ENCODE results near the gene ATP2C2. TPM values are rescaled to one million over a fixed set of nuclear protein-coding genes. Genes with fewer than 3 reads are reported as not detected.

The ATP2C2 gene
- polyA plus RNA-seq, 1 of the 3 experiments (the other 2 are of a cell fraction) = 0.33 TPM

DNA sequence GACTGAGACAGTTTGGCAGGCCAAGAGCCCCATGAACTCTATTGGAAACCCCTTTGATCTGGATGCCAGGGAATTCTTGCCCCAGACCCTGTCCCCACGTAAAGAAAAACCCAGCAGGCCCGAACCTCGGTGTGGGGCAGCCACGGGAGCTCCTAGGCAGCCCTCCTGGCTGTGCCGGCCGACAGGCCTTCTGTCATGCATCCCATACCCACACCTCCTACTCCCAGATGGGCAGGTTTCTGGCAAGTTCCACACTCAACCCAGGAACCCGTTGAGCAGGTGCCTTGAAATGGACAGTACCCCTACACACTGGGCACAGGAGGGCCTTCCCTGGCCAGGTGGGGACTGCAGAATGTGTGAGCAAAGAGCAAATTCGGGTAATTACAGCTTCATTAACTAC is 23.6 kb upstream of the ATP2C2 start (continued):
- TF ChIP-seq, protein P1, sequence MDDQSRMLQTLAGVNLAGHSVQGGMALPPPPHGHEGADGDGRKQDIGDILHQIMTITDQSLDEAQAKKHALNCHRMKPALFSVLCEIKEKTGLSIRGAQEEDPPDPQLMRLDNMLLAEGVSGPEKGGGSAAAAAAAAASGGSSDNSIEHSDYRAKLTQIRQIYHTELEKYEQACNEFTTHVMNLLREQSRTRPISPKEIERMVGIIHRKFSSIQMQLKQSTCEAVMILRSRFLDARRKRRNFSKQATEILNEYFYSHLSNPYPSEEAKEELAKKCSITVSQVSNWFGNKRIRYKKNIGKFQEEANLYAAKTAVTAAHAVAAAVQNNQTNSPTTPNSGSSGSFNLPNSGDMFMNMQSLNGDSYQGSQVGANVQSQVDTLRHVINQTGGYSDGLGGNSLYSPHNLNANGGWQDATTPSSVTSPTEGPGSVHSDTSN (IDR thresholded peaks at IDR 0.05) = no peak
- no peak for TF ChIP-seq IRF3 (IDR thresholded peaks at IDR 0.05; ENCODE audit: low read depth, low read length)

DNA sequence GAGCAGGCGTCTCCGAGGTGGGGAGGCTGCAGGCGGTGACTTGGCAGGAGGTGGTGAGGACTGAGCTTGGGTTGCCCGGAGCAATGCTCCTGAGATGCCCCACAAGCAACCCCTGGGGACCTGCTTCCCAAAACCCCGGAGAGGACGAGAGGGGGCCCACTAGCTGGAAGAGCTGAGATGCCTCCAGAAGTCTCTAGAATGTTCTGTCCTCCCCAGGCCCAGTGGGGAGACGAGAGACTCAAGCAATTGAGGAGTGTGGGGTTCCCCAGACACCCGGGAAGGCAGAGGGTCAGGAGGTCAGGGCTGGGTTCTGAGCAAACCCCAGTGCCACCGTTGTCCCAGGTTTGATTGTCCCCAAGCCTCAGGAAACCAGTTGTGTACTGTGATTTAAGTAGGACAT is 21.2 kb upstream of the ATP2C2 start:
- TF ChIP-seq TEAD4 (IDR thresholded peaks at IDR 0.05; ENCODE audit: borderline replicate concordance, insufficient read depth) = no peak
- no peak for TF ChIP-seq CHD2 (IDR thresholded peaks at IDR 0.05; ENCODE audit: low read length, partially characterized antibody)
- TF ChIP-seq, protein P2, sequence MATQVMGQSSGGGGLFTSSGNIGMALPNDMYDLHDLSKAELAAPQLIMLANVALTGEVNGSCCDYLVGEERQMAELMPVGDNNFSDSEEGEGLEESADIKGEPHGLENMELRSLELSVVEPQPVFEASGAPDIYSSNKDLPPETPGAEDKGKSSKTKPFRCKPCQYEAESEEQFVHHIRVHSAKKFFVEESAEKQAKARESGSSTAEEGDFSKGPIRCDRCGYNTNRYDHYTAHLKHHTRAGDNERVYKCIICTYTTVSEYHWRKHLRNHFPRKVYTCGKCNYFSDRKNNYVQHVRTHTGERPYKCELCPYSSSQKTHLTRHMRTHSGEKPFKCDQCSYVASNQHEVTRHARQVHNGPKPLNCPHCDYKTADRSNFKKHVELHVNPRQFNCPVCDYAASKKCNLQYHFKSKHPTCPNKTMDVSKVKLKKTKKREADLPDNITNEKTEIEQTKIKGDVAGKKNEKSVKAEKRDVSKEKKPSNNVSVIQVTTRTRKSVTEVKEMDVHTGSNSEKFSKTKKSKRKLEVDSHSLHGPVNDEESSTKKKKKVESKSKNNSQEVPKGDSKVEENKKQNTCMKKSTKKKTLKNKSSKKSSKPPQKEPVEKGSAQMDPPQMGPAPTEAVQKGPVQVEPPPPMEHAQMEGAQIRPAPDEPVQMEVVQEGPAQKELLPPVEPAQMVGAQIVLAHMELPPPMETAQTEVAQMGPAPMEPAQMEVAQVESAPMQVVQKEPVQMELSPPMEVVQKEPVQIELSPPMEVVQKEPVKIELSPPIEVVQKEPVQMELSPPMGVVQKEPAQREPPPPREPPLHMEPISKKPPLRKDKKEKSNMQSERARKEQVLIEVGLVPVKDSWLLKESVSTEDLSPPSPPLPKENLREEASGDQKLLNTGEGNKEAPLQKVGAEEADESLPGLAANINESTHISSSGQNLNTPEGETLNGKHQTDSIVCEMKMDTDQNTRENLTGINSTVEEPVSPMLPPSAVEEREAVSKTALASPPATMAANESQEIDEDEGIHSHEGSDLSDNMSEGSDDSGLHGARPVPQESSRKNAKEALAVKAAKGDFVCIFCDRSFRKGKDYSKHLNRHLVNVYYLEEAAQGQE (IDR thresholded peaks at IDR 0.05; ENCODE audit: low read depth, low read length) = no peak
- TF ChIP-seq, protein P3, sequence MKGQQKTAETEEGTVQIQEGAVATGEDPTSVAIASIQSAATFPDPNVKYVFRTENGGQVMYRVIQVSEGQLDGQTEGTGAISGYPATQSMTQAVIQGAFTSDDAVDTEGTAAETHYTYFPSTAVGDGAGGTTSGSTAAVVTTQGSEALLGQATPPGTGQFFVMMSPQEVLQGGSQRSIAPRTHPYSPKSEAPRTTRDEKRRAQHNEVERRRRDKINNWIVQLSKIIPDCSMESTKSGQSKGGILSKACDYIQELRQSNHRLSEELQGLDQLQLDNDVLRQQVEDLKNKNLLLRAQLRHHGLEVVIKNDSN (IDR thresholded peaks at IDR 0.05; ENCODE audit: borderline replicate concordance, low read depth) = no peak
- no peak for TF ChIP-seq USF2 (IDR thresholded peaks at IDR 0.05; ENCODE audit: borderline replicate concordance, low read depth, low read length)
- TF ChIP-seq EZH2phosphoT487 (IDR thresholded peaks at IDR 0.05; ENCODE audit: borderline replicate concordance, low read depth) = no peak
- TF ChIP-seq RCOR1 (IDR thresholded peaks at IDR 0.05; ENCODE audit: low read length) = no peak
- Histone ChIP-seq H3K9me2 (no peaks in the 10 kb centered on the region), H3K4me1 (ENCODE audit: control insufficient read depth in 1 of 2, insufficient read depth in 2 of 2, low read depth in 1 of 2, low read length in 1 of 2) (no peaks in the 10 kb centered on the region), H3K4me2 (no peak overlapping the region), H3K36me3 (replicated peaks in 1 of 2; ENCODE audit: control insufficient read depth in 1 of 2, insufficient read depth in 2 of 2, low read length in 1 of 2) (no peaks in the 10 kb centered on the region), H2AFZ (ENCODE audit: low read depth) (no peak overlapping the region), H3K27ac (ENCODE audit: low read depth in 2 of 2, low read length in 1 of 2) (no peak overlapping the region), H3F3A (replicated peaks; ENCODE audit: insufficient read depth) (no peaks in the 10 kb centered on the region), H3K9ac (no peak overlapping the region), H3K4me3 (ENCODE audit: low read depth in 2 of 2, low read length in 1 of 2) (no peak overlapping the region), H3K9me3 (no peaks in the 10 kb centered on the region), H4K20me1 (ENCODE audit: insufficient read depth) (no peaks in the 10 kb centered on the region), H3K27me3 (ENCODE audit: insufficient read depth) (peaks cover 49% of the 10 kb centered on the region; the same call in 1 of the 2 replicates), H3K79me2 (ENCODE audit: insufficient read depth) (no peaks in the 10 kb centered on the region)
- 25% methylated on average over 8 of the region's 9 CpGs for WGBS (ENCODE audit: low lambda C conversion rate)
- POLR2A ChIA-PET = no interaction called here
- CTCF ChIA-PET = no interaction called here
- no peak for DNase-seq

All from SK-N-SH (cell line).